ENCODE data around the gene ERICH3.

The ERICH3 gene

DNA sequence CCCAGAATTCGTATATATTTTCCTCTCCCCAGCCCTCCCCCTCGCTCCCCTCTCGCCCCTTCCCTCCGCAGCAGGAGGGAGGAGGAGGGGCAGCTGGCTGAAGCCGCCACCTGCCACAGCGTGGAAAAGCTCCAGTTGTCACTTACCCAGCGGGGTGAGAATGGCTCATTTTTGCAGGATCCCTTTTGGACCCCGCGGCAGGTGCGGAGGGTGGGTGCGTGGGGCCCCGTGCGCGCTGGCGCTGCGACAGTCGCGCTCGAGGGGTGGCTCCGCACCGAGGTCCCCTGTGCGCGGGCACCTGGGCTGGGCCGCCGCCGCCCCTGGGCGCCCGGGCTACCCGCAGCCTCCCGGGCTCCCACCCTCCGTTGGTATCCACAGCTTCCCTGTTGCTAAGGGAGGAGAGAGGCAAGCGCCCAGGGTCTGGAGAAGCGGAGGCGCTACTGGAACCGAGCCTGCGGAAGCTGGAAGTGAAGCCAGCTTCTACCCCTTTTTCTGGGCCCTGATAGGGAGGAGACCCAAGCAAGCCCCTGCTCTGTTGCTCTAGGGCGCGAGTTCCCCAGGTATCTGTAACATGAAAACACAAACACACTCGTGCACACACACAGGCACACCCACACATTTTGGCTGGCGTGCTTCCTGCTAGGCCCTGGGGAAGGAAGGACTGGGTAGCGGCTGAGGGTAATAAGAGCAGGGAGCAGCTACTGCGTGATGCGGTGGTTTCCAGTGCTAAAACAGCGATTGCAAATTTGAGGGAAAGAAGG, at the start of gene ERICH3:
Gene ERICH3 (minus strand): TSS at position 442 of the 761 bp plus-strand sequence. CDS start 273 bp downstream, at position 169.
- DNase-seq (ENCODE audit: low spot score), result no peak

GRCh38 chr1:74717626-74718025, 44.0 kb upstream of the ERICH3 start:
- no peak for DNase-seq (ENCODE audit: low spot score)

GRCh38 chr1:74716822-74717221, 43.2 kb upstream of the ERICH3 start:
- DNase-seq (ENCODE audit: low spot score), result no peak

DNA sequence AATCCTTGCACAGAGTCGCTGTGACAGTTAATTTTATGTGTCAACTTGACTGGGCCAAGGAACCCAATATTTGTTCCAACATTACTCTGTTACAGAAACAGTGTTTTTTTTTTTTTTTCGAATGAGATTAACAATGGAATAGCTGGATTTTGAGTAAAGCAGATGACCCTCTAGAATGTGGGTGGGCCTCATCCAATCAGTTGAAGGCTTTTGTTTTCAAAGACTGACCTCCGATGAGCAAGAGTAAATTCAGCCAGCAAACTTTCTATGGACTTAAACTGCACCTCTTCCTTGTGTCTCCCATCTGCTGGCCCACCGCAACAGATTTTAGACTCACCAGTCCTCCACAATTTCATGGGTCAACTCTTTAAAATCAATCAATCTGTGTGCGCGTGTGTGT, 42.2 kb upstream of the ERICH3 start:
- DNase-seq (ENCODE audit: low spot score), result no peak

DNA sequence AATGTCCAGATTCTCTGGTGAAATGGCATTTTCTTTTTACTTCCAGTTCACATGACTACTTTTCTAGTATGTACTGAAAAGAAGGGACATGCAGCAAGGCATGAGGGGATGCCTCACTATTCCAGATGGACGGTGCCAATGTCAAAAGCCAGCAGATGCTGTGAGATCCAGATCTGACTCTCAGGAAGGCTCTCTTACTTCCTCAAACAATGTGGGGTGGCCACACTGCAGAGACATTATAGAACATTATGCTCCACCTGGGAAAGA, 41.6 kb upstream of the ERICH3 start:
- no peak for DNase-seq (ENCODE audit: low spot score)

GRCh38 chr1:74714429-74715235, 41.0 kb upstream of the ERICH3 start:
- no peak for DNase-seq (ENCODE audit: low spot score)

DNA sequence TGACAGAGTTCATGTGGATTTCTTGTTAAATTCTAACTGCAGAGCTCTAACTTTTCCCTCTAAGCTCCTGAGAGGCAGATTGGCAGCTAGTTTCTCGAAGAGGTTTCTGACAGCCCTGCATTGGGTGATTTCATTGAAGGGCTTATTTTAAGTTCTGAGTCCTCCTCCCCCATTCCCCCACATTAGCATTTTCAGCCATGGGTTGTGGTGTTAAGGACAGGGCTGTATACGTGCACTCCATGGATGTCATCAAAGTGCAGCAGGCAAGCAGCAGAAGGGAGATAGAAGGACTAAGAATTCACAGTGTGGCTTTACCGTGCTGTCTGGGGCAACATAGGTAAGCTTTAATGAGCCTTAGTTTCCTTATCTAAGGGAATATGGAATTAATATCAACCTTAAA, 40.3 kb upstream of the ERICH3 start:
- no peak for DNase-seq (ENCODE audit: low spot score)

- DNase-seq (ENCODE audit: low spot score), result no peak
Observed at GRCh38 chr1:74712881-74713280, 39.3 kb upstream of the ERICH3 start.

GRCh38 chr1:74703386-74704182, 30.0 kb upstream of the ERICH3 start:
- no peak for DNase-seq (ENCODE audit: low spot score)

DNA sequence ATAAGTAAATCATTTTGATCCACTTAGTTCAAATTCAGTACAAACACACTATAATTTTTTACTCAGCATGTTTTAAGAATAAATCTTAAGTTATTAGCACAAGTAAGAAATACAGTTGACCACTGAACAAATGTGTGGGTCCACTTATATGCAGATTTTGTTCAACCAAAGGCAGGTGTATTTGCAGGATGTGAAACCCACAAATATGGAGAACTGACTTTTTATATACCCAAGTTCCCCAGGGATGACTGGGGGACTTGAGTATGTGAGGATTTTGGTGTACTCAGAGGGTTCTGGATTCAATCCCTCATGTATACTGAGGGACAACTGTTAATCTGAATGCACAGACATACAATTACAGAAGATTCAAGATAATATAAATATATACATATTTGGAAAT, 25.7 kb upstream of the ERICH3 start:
- DNase-seq (ENCODE audit: low spot score), result no peak

- DNase-seq (ENCODE audit: low spot score), result no peak
Observed at GRCh38 chr1:74697832-74698231, 24.2 kb upstream of the ERICH3 start.

GRCh38 chr1:74693473-74693872, 19.9 kb upstream of the ERICH3 start:
- no peak for DNase-seq (ENCODE audit: low spot score)

DNA sequence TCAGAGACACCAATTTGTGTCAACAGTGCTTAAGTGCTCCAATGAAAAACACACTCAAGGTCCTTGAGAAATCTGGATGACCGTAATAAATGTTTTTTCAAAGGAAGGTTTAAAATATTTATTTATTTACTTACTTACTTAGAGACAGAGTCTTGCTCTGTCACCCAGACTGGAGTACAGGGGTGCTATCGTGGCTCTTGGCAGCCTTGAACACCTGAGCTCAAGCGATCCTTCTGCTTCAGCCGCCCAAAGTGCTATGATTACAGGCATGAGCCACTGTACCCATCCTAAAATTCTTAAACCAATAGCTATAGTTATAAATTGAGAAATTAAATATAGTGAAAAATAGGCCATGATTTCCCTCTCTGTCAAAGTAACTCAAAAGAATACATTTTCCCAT, 17.3 kb upstream of the ERICH3 start:
- no peak for DNase-seq (ENCODE audit: low spot score)

- DNase-seq (ENCODE audit: low spot score), result no peak
Observed at GRCh38 chr1:74690364-74690696, 16.7 kb upstream of the ERICH3 start.

DNA sequence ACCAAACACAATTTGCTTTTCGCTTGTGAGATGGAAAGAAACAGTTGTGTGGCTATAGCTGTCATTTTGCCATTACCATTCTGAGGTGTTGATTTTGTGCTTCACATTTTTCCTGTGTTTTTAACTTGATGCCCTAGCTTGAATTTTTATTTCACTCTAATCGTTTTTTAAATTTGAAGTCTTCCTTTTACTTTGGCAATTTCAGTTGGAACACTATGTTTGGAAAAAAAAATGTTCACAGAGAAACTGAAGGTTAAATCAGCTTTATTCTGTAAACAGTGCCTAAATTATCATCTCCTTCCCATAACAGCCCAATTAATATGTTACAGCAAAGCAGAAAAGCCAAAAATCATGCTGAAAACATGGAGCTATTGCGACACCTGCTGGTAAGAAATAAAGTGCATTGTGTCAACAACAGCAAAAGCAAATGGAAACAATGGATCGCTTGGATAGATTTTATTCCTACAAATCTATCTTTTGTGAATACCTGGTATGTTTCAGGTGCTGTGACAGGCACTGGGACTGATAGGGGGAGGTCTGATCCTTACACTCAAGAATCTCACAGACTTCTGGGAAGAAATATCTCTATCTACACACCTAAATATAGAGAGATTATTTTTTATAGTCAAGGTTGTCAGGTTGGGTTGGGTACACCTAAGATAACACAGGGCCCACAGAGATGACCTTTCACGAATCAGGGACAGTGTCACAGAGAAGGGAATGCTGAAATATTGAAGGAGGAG, 16.2 kb upstream of the ERICH3 start:
- DNase-seq (ENCODE audit: low spot score), result peak; percentile 52

- DNase-seq (ENCODE audit: low spot score), result no peak
Observed at GRCh38 chr1:74686928-74687327, 13.3 kb upstream of the ERICH3 start.

DNA sequence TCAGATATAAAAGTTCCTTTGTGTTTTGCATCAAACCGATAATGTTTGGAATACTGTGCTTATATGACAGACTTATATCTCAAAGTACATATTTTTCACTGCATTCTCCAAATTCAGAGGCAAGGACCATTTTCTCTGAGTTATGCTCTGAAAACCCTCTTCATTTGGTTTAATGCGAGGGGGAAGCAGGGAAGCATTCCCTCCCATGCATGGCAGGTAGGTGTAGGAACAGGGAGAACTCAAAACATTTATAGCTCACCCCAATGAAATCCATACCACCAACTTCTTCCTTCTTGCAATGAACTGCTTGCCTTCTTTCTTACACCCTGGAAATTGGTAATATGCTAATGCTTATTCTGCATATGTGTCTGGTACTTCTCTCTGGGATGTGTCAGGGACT, 10.7 kb upstream of the ERICH3 start:
- DNase-seq (ENCODE audit: low spot score), result no peak

DNA sequence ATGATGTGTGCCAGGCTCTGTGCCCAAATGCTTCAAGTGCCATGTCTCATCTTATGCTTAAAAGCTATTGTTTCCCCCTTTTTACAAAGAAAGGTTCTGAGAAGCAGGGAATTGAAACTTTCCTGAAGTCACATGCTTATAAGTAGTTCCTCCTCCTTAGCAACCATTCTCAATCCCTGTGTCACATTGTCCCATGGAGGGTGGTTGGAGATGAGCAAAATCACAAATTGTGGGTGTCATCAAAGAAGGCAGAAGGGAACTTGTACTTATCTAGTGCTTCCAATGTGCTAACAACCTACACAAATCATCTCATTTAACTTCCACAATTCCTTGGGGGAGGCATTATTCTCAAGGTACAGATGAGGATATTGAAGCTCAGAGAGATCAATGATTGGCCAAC, 10.1 kb upstream of the ERICH3 start:
- no peak for DNase-seq (ENCODE audit: low spot score)

GRCh38 chr1:74681851-74682250, 8.3 kb upstream of the ERICH3 start:
- DNase-seq (ENCODE audit: low spot score), result no peak

DNA sequence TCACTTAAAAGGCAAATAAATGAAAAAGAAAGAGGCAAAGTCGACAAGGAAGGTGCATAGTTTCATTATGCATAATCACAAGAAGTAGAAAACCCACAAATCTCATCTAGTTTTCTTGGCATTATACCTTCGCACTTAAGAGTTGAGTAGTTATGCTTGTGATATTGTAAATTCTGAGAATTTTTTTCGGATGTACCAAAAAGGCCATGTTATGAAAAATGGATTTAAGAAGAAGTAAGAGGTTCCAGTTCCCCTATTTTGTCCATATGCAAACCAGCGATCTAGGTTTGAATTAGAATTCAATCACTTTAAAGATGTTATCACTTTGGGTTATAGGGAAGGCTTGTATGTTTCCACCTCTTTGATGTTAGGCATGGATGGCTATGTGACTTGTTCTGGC, 7.9 kb upstream of the ERICH3 start:
- DNase-seq (ENCODE audit: low spot score), result no peak

DNA sequence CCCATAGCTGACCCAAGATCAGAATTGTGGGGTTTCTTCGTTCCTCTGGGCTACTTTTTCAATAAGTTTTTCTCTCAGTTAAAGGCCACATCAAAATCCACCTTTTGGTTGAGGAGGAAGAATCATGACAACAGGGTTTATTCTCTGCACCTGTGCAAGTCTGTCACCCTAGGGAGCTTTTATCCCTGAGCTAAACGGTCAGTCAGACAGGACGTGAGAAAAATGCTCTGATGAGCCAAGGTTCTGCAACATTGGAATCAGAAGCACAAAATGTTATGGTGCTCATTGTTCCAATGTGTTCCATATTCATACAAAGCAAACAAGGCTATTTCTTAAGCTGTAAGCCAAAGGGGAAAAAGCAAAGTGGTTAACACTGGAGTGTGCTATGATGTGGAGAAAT, 7.4 kb upstream of the ERICH3 start:
- no peak for DNase-seq (ENCODE audit: low spot score)

GRCh38 chr1:74679811-74680210, 6.2 kb upstream of the ERICH3 start:
- DNase-seq (ENCODE audit: low spot score), result no peak

Measured in kidney capillary endothelial cell (primary cell).